HG03520 (cell line): ENCODE data around the gene SLAMF7.
"Not testable (repeated sequence)": the region's sequence is repeated elsewhere in the genome, so short reads cannot be mapped to it uniquely, and the experiment has no call there.

ENCODE experiments used
- ATAC-seq: cut with Tn5 transposase; IDR thresholded peaks from one replicate; pipeline ENCODE4 v1.9.1; 2021; ENCODE audit warnings: mild to moderate bottlenecking, moderate library complexity; ENCODE audit not compliant: unreplicated experiment

Gene SLAMF7, protein sequence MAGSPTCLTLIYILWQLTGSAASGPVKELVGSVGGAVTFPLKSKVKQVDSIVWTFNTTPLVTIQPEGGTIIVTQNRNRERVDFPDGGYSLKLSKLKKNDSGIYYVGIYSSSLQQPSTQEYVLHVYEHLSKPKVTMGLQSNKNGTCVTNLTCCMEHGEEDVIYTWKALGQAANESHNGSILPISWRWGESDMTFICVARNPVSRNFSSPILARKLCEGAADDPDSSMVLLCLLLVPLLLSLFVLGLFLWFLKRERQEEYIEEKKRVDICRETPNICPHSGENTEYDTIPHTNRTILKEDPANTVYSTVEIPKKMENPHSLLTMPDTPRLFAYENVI

DNA sequence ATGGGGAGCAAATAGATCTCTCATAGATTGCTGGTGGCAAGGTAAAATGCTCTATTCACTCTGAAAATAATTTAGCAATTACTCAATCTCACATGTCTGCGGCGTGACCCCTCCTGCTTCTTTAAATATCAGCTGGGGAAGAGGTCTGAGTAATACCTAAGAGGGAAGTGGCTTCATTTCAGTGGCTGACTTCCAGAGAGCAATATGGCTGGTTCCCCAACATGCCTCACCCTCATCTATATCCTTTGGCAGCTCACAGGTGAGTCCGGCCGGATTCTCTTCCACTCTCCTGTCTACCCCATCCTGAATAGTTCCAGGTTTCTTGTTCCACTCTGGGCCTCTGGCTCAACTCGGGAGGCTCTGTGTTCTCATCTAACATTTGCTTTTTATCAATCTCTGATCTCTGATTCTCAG is at the start of gene SLAMF7:
TSS of gene SLAMF7 (plus strand) at position 150 of the 414 bp plus-strand sequence. CDS start at position 205, 55 bp downstream.
- ATAC-seq = no peak

DNA sequence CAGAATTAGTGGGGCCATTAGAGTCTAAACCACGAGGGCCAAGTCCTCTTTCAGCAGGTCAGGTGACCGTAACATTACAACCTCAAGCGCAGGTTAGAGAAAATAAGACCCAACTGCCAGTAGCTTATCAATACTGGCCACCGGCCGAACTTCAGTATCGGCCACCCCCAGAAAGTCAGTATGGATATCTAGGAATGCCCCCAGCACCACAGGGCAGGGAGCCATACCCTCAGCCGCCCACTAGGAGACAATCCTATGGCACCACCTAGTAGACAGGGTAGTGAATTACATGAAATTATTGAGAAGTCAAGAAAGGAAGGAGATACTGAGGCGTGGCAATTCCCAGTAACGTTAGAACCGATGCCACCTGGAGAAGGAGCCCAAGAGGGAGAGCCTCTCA is 46.7 kb upstream of the SLAMF7 start:
- ATAC-seq = not testable (repeated sequence)

DNA sequence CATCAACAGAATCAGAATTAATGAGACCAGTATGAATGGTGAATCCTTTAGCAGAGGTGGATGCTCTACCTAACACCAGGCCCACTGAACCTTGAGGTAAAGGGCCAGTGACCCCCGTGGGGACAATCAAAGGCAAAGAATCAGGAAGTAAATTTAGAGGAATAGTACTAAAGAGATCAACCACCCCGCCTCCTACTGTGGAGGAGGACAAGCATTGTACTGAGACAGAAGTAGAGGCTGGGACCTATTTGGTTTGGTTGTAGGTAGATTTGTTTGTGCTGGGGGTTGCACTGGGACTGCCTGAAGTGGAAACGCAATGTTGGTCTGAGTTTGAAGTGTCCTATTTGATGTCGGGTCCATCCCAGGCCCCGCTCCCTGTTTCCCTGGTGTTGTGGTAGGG is 36.9 kb upstream of the SLAMF7 start:
- ATAC-seq = no peak

GRCh38 chr1:160704250-160704649 is 34.8 kb upstream of the SLAMF7 start:
- ATAC-seq = no peak

GRCh38 chr1:160705212-160705621 is 33.8 kb upstream of the SLAMF7 start:
- ATAC-seq = not testable (repeated sequence)

- ATAC-seq = no peak
Measured at GRCh38 chr1:160705742-160706141, 33.3 kb upstream of the SLAMF7 start.

DNA sequence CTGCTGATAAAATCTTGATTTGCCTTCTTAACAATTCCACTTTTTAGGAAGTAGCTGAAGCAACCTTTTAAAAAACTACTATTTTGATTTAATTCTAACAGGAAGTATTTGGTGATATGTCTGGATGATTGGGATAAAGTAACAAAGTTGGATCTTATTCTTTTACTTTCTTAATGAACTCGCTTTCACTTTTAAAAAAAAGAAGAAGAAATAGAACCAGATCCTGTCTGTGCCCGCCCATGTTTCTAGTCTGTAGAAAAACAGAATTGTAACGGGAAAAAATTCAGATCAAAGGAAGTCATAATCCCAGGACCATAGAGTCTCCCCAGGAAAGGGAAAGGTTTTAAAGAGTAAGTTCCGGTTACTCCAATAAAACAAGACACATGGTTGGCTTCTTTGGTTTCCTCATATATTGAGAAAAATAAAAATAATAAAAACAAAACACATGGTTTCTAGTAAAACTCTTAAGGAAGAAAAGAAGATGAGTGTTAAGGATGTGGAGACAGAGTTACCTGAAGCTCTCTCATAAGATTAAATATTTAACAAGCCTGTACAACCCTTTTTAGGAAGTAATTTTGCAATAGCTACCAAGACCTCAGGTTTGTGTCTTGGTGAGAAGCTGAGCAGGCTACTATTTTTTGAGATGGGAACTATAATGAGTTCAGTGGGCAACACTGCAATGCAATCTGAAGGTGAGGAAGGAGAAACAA is 32.4 kb upstream of the SLAMF7 start:
- ATAC-seq = no peak

- ATAC-seq = no peak
Measured at GRCh38 chr1:160707236-160708064, 31.6 kb upstream of the SLAMF7 start.

DNA sequence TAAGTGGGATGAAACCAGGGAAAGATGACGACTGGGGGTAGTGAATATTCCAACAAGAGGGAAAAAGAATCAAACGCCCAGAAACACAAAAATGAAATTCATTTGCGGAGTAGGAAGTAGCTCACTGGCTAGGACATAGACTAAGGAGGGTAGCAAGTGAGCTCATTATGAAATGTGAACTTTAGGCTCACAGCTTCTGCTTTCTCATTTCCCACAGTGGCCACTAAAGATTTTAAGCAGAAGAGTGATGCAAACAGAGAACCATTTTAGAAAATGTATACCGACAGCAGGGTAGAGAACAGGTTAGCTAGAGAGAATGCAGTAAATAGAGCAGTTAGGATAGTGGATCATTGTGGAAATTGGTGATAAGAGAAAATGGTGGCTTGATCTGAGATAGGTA is 30.9 kb upstream of the SLAMF7 start:
- ATAC-seq = no peak

DNA sequence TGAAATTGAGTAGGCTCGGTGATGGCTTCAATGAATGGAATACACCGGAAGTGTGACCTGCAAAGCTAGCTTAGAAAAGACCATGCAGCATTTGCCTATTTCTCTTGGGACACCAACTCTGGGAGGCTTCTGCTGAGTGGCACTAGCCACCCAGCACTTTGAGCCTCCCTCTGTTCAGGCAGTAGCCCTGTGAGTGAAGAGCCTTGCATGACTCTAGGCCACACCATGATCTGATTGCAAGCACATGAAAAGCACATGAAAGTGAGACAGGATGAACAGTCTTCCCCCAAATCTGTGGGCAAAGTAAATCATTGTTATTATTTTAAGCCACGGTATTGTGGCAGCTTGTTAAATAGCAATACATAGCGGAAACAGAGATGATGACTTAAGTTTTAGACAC is 30.2 kb upstream of the SLAMF7 start:
- ATAC-seq = no peak

GRCh38 chr1:160709715-160710114 is 29.3 kb upstream of the SLAMF7 start:
- no peak for ATAC-seq

GRCh38 chr1:160710517-160711252 is 28.4 kb upstream of the SLAMF7 start:
- no peak for ATAC-seq

- no peak for ATAC-seq
Measured at GRCh38 chr1:160711276-160711601, 27.8 kb upstream of the SLAMF7 start.

- peak; percentile 32 for ATAC-seq
Measured at GRCh38 chr1:160711602-160712311, 27.3 kb upstream of the SLAMF7 start, which contains the start of gene CD48. Gene CD48 (minus strand): TSS chr1:160711822. CDS start chr1:160711763, 59 bp downstream.

DNA sequence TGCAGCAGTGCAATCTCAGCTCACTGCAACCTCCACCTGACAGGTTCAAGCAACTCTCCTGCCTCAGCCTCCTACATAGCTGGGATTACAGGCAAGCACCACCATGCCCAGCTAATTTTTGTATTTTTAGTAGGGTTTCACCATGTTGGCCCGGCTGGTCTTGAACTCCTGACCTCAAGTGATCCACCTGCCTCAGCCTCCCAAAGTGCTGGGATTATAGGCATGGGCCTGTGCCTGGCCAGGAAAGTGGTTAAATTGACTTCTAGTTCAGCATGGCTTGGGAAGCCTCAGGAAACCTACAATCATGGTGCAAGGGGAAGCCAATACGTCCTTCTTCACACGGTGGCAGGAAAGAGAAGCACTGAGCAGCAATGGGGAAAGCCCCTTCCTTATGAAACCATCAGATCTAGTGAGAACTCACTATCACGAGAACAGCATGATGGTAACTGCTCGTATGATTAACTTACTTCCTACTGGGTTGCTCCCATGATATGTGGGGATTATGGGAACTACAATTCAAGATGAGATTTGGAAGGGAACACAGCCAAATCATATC is 26.4 kb upstream of the SLAMF7 start:
- not testable (repeated sequence) for ATAC-seq

DNA sequence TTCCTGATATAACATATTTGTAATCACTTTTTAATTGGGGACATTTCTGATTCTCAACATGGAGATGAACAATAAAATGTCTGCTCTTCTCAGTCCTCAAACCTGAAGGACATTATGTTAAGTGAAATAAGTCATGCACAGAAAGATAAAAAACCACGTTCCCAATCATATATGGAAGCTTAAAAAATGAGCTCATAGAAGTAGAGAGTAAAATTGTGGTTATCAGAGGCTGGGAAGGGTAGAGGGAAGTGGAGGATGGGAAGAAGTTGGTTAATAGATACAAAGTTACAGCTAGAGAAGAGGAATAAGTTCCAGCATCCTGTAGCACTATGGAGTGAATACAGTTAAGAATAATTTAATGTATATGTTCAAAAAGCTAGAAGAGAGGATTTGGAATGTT is 25.9 kb upstream of the SLAMF7 start:
- ATAC-seq = no peak

DNA sequence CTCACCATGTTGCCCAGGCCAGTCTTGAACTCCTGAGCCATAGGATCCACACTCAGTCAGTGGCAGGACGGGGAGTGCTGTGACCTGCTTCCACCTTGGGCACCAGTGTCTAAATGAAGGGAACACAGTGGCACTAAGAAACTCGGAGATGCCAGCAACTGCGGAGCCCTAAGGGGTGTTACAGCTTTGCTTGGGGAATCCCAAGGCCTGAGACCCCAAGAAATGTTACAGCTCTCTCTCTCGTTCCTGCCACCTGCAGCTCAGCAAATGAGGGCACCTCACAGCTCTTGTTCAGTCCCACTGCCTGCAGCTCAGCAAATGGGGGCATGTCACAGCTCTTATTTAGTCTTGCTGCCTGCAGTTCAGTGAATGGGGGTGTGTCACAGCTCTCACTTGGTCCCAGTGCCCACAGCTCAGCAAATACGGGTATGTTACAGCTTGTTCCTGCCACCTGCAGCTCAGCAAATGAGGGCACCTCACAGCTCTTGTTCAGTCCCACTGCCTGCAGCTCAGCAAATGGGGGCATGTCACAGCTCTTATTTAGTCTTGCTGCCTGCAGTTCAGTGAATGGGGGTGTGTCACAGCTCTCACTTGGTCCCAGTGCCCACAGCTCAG is 24.9 kb upstream of the SLAMF7 start:
- not testable (repeated sequence) for ATAC-seq

GRCh38 chr1:160716013-160716412 is 23.0 kb upstream of the SLAMF7 start:
- ATAC-seq = no peak

- no peak for ATAC-seq
Measured at GRCh38 chr1:160717306-160717705, 21.7 kb upstream of the SLAMF7 start.
